IMR-90 (cell line): Measurements from ENCODE around the gene SNX27. TPM values are rescaled to one million over a fixed set of nuclear protein-coding genes. Genes with fewer than 3 reads are reported as not detected.
"Not testable (repeated sequence)": the region's sequence is repeated elsewhere in the genome, so short reads cannot be mapped to it uniquely, and the experiment has no call there.

ENCODE experiments used
- ATAC-seq: fragments of 200-7000 bp; cut with Tn5 transposase; 2 replicates; pipeline ENCODE4 v1.9.1; 2020; ENCODE audit warnings: low read depth, mild to moderate bottlenecking, moderate library complexity
- BruUV-seq: library from RNA; stranded (reverse); fragments of 400-500 nt; replicated peaks from 2 replicates; lab custom pipeline; 2021; lab: Mats Ljungman, UMichigan
- CTCF ChIA-PET: fragments of 300-600 bp; formaldehyde crosslinking; extraction: SDS; loops from one replicate; lab custom pipeline; 2021; ENCODE audit warnings: antibody characterized with exemption; lab: Yijun Ruan, JAX
- POLR2A ChIA-PET: fragments of 300-600 bp; sonication (Branson Sonifier 250); formaldehyde crosslinking; loops from one replicate; lab custom pipeline; 2022; ENCODE audit warnings: antibody characterized with exemption; ENCODE audit not compliant: unreplicated experiment; lab: Charles Lee
- DNase-seq: peaks from one replicate; pipeline ENCODE4 v3.0.0; 2013
- H2AFZ ChIP-seq: replicated peaks from 2 replicates; pipeline ENCODE3; 2013; ENCODE audit warnings: low read length, mild to moderate bottlenecking; ENCODE audit not compliant: poor library complexity
- H2AK5ac ChIP-seq: 2 replicates; pipeline ENCODE4 v1.6.1; 2013; ENCODE audit warnings: low read depth, low read length, inconsistent platforms
- H2AK9ac ChIP-seq: replicated peaks from 2 replicates; pipeline ENCODE3; 2013; ENCODE audit warnings: mild to moderate bottlenecking, low read depth, low read length, moderate library complexity; ENCODE audit not compliant: poor library complexity
- H2BK120ac ChIP-seq: 2 replicates; pipeline ENCODE4 v1.6.1; 2013; ENCODE audit warnings: low read depth, low read length, inconsistent platforms
- H2BK15ac ChIP-seq: 3 replicates; pipeline ENCODE4 v1.6.1; 2013; ENCODE audit warnings: low read depth, low read length, inconsistent platforms
- H2BK20ac ChIP-seq: 2 replicates; pipeline ENCODE4 v1.6.1; 2013; ENCODE audit warnings: low read depth, mild to moderate bottlenecking, inconsistent platforms, low read length, moderate library complexity
- H2BK5ac ChIP-seq: 2 replicates; pipeline ENCODE4 v1.6.1; 2013; ENCODE audit warnings: mild to moderate bottlenecking, low read depth, low read length, inconsistent platforms; ENCODE audit not compliant: poor library complexity, severe bottlenecking
- H3K14ac ChIP-seq: replicated peaks from 2 replicates; pipeline ENCODE4 v1.6.1; 2013; ENCODE audit warnings: low read depth, low read length, inconsistent platforms
- H3K18ac ChIP-seq: 2 replicates; pipeline ENCODE4 v1.6.1; 2013; ENCODE audit warnings: low read depth, low read length, control low read depth
- H3K23ac ChIP-seq: 2 replicates; pipeline ENCODE4 v1.6.1; 2013; ENCODE audit warnings: low read depth, low read length, inconsistent platforms
- H3K27ac ChIP-seq: 2 replicates; pipeline ENCODE4 v1.5.1; 2013; ENCODE audit warnings: mild to moderate bottlenecking, control low read depth, low read length; ENCODE audit not compliant: insufficient read depth
- H3K27me3 ChIP-seq: 2 replicates; pipeline ENCODE4 v1.6.1; 2013; ENCODE audit warnings: low read length; ENCODE audit not compliant: control insufficient read depth, insufficient read depth
- H3K36me3 ChIP-seq: 2 replicates; pipeline ENCODE4 v1.6.1; 2013; ENCODE audit warnings: low read length, mixed read lengths; ENCODE audit not compliant: control insufficient read depth, insufficient read depth
- H3K4ac ChIP-seq: 2 replicates; pipeline ENCODE4 v1.6.1; 2013; ENCODE audit warnings: low read depth, low read length, inconsistent platforms
- H3K4me1 ChIP-seq: 2 replicates; pipeline ENCODE4 v1.6.1; 2013; ENCODE audit warnings: low read length, mixed read lengths; ENCODE audit not compliant: control insufficient read depth, insufficient read depth
- H3K4me2 ChIP-seq: 2 replicates; pipeline ENCODE4 v1.6.1; 2013; ENCODE audit warnings: low read depth, mild to moderate bottlenecking, control low read depth, low read length, moderate library complexity
- H3K4me3 ChIP-seq: 2 replicates; pipeline ENCODE4 v1.5.1; 2013; ENCODE audit warnings: low read depth, mild to moderate bottlenecking, control low read depth, low read length, moderate library complexity; ENCODE audit not compliant: insufficient read depth
- H3K56ac ChIP-seq: 2 replicates; pipeline ENCODE4 v1.6.1; 2013; ENCODE audit warnings: low read length, inconsistent platforms; ENCODE audit not compliant: insufficient read depth; ENCODE audit errors: extremely low read depth
- H3K79me1 ChIP-seq, 2 experiments: 2 replicates each; pipeline ENCODE4 v1.6.1; 2013; ENCODE audit warnings: low read length in 2 of 2, inconsistent platforms in 1 of 2, low read depth in 1 of 2
- H3K9ac ChIP-seq: 2 replicates; pipeline ENCODE4 v1.6.1; 2013; ENCODE audit warnings: low read depth, low read length, control low read depth
- H3K9me1 ChIP-seq: 2 replicates; pipeline ENCODE4 v1.6.1; 2013; ENCODE audit warnings: low read length, inconsistent platforms; ENCODE audit not compliant: insufficient read depth
- H3K9me3 ChIP-seq: 2 replicates; pipeline ENCODE4 v1.6.1; 2013; ENCODE audit warnings: low read length; ENCODE audit not compliant: control insufficient read depth, insufficient read depth
- H4K20me1 ChIP-seq: 2 replicates; pipeline ENCODE4 v1.6.1; 2013; ENCODE audit warnings: low read length, inconsistent platforms; ENCODE audit not compliant: insufficient read depth
- H4K5ac ChIP-seq: 2 replicates; pipeline ENCODE4 v1.6.1; 2013; ENCODE audit warnings: mild to moderate bottlenecking, low read depth, low read length, control low read depth
- H4K8ac ChIP-seq, 2 experiments: 2 replicates each; pipeline ENCODE4 v1.6.1; 2013; ENCODE audit warnings: low read depth in 2 of 2, low read length in 2 of 2, control low read depth in 1 of 2, inconsistent platforms in 1 of 2
- H4K91ac ChIP-seq: 2 replicates; pipeline ENCODE4 v1.6.1; 2013; ENCODE audit warnings: low read depth, low read length, inconsistent platforms; ENCODE audit not compliant: insufficient read depth
- WGBS, 2 experiments: methylation state at CpG; one replicate each; pipeline versions ENCODE4 v1.1.5 to v1.1.7; 2013; ENCODE audit warnings: missing lambda C conversion rate in 2 of 2; ENCODE audit not compliant: insufficient read length in 1 of 2; ENCODE audit errors: extremely low coverage in 2 of 2; 5-methylcytosine and 5-hydroxymethylcytosine counted together
- dilution Hi-C: fragments of 300-500 bp; cut with HindIII; formaldehyde crosslinking; loops from one replicate; pipeline ENCODE4 v1.14.3; 2018; ENCODE audit warnings: low sequenced_read_pairs; ENCODE audit not compliant: unreplicated experiment
- in situ Hi-C: fragments of 300-500 bp; cut with MboI; formaldehyde crosslinking; loops from 3 replicates; pipeline ENCODE4 v1.14.3; 2019; ENCODE audit warnings: low sequenced_read_pairs, inconsistent platforms, mixed read lengths
- intact Hi-C: fragments of 100-400 bp; cut with micrococcal nuclease; formaldehyde crosslinking; loops from 2 replicates; pipeline ENCODE4 v1.10.0; 2022
- polyA plus RNA-seq, 3 experiments: library from polyadenylated mRNA; depleted of rRNA; stranded (reverse); fragments of >200 nt; gene quantifications; 2 replicates each; pipeline ENCODE4 v1.2.3, GENCODE V29; 2012; ENCODE audit warnings: low replicate concordance in 1 of 3
- total RNA-seq: library from RNA; depleted of rRNA; stranded (reverse); fragments of >200 nt; gene quantifications from 2 replicates; pipeline ENCODE4 v1.2.3, GENCODE V29; 2012

SNX27 gene
- total and polyA plus RNA-seq, 2 of the 4 experiments (the other 2 are of a cell fraction) = 12.3 to 25.6 TPM

GRCh38 chr1:151602550-151602949 is 9.3 kb upstream of the SNX27 start:
- H3K27ac ChIP-seq, H3K27me3 ChIP-seq, H3K23ac ChIP-seq, H3K4me2 ChIP-seq, ATAC-seq, H2AK9ac ChIP-seq, H3K9me3 ChIP-seq, H3K36me3 ChIP-seq, H4K20me1 ChIP-seq, H2BK20ac ChIP-seq, H2AK5ac ChIP-seq, H3K4me3 ChIP-seq, H3K4ac ChIP-seq, H4K5ac ChIP-seq, H3K18ac ChIP-seq, H2BK5ac ChIP-seq, H4K8ac ChIP-seq, H4K91ac ChIP-seq, H2BK15ac ChIP-seq, H2BK120ac ChIP-seq, dilution Hi-C loops, in situ Hi-C loops, DNase-seq, intact Hi-C loops, CTCF ChIA-PET, H3K79me1 ChIP-seq, H3K9me1 ChIP-seq, H2AFZ ChIP-seq, H3K14ac ChIP-seq, BruUV-seq, H3K9ac ChIP-seq, H3K56ac ChIP-seq, H3K4me1 ChIP-seq: not testable (repeated sequence)
- POLR2A ChIA-PET = interaction anchor here (0.8 kb wide), 1 partner anchor 118 kb away, joined by 3 read pairs; the partner anchor contains the start of gene RIIAD1
- WGBS, 2 experiments = no CpG with 5 or more reads among the region's 5 CpGs
